Glomerular visceral epithelial cell (primary cell): Measurements from ENCODE around the gene MTREX.
A peak's percentile ranks its signal among the peaks of the same experiment; 100 is the strongest.

ENCODE experiments used
- DNase-seq: peaks from one replicate; pipeline ENCODE4 v3.0.0-alpha.2; 2016; ENCODE audit errors: extremely low spot score

The MTREX gene

DNA sequence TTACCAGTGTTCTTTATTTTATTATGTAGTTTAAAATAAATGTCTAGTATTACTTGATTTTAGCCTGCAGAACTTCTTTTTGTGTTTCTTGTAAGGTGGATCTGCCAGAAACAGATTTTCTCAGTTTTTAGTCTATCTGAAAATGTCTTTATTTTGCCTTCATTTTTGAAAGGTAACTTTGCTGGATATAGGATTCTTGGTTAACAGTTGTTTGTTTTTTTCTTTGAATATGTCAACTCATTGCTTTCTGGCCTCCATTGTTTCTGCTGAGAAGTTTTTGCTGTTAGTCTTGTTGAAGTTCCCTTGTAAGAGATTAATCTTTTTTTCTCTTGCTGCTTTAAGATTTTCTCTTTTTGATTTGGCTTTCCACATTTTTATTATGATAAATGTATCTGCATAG lies 75.5 kb downstream of the MTREX start:
- DNase-seq = no peak

DNA sequence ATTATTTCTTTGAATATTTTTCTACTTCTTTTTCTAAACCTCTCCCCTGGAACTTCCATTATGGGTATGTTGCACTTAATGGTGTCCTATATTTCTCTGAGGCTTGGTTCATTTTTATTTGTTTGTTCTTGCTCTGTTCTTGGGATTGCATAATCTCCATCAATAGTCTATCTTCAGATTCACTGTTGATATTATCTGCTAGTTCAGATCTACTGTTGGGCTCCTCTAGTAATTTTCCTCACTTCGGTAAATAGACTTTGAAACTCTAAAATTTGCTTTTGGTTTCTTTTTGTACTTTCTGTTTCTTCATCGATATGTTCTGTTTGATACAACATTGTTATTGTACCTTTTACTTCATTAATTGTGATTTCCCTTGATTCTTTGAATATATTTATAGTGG lies 76.3 kb downstream of the MTREX start:
- no peak for DNase-seq

DNA sequence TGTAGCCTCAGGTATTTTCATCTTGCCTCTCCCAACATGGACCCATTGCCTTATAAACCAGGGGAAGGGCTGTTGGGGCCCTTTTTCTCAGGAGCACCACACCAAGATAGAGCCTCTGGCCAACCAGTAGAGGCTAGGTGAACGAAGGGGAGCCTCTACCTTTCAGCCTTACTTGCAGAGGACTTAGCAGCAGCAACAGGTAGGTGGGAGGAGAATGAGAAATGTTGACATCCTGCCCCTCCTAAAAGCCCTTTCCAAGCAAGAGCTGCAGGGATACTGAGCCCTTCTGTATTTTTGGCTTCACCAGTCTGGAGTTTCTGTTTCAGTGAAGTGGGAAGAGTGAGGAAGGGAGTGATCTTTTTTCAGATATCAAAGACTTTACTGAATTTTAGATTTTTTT lies 77.4 kb downstream of the MTREX start:
- DNase-seq = no peak

DNA sequence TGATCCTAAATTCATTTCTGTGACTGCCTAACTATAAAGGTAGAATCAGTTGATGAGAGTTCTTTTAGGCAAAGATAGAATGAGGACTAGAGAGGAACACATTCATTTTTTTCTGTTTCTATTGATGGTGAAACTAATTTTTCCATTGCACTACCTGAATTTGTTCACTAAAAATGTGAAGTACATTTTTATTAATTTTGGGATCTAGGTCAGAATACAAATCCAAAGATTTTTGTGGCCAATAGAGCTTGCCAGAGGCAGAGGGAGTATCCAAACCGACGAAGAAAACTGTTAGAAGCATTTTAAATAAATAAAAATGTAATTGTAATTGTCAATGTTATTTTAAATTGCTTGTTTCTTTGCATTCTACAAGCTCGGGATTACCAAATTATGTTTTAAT lies 78.1 kb downstream of the MTREX start:
- DNase-seq = no peak

DNA sequence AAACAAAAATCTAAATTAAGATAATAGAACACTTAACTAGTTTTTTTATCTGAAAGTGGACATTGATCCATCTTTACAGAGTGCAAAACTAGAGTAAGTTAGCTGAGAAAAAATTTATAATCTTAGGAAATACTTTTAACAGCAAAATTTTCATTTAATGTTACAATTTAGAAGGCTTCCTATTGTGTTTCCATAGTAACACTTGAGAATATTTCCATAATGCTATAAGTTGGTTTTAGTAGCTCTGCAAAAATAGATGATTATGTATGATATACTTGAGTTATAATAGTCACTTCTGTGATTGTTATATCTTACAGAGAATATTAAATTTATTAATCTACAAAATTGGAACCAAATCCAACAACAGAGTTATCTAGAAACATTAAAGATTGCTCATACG lies 78.6 kb downstream of the MTREX start:
- no peak for DNase-seq

DNA sequence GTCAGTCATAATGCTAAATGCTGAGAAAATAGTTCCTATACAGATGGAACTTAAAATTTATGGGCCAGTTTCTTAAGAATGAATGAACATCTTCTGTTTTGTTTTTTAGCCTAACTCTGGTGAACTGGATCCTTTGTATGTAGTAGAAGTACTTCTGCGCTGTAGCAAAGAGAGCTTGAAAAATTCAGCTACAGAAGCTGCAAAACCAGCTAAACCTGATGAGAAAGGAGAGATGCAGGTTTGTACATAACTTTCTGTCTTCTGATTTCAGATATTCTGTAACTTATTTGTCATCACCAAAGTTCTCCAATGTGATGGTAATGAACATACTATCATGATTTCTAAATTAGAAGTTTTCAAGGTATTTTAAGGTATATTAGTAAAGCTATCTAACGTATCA lies 80.1 kb downstream of the MTREX start:
- DNase-seq = no peak

DNA sequence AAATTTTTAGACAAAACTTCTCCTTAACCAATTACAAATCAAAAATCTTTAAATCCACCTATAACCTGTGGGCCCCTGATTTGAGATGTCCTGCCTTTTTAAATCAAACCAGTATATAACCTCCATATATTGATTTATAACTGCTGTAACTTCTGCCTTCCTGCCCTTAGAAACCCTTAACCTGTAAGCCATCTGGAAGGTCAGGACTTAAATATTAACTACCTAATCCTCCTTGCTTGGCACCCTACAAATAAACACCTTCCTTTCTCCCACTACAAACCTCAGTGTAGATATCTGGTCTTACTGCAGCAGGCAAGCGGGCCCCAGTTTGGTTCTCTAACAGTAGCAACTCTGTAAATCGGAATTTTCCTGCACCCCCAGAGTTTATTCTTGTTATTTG lies 83.9 kb downstream of the MTREX start:
- DNase-seq = no peak

DNA sequence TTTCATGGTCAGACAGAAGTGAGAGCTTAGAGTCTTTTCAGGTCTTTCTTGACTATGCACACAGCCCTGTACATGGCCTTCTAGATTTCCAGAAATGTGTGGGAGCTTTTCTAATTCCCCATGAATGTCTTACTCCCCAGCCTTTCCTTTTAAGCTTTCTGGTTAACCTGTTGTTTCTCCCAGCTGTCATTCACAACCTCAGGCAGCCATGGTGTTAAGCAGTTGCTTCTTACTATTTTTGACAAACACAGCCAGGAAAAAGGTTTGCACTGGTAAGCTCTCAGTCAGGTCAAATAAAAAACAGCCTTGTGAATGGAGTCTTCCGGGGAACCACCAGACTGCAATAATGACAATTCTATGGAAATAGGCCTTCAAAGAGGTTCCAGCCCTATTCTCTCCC lies 84.9 kb downstream of the MTREX start:
- DNase-seq = no peak

DNA sequence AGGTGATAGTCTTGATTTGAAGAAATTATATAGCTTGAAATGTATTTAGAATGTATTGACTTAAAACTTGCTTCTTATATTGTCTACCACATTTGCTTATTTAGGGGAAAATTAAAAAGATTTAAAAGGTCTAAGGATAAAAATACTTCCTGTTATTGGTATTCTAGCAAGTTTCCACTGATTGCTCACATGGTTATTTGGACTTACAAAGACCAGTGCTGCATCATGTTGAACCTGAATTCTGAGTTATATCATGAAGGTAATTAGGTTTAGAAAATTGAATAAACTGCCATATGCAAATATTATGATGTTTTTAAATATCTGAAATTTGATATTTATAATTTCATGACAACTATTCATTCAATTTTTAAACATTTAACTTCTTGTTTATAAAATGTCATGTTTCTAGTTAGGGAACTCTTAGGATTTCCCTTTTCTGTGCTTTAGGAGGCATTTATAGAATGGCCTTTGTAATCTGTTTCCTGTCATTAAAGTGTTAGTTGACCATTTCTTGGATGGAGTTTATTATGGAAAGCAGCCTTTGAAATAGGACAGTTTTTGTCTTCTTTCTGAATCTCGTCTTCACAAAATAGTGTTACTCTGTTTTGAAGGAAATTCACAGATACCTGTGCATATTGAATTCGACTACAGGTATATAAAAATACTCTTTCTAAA lies 85.8 kb downstream of the MTREX start:
- no peak for DNase-seq

DNA sequence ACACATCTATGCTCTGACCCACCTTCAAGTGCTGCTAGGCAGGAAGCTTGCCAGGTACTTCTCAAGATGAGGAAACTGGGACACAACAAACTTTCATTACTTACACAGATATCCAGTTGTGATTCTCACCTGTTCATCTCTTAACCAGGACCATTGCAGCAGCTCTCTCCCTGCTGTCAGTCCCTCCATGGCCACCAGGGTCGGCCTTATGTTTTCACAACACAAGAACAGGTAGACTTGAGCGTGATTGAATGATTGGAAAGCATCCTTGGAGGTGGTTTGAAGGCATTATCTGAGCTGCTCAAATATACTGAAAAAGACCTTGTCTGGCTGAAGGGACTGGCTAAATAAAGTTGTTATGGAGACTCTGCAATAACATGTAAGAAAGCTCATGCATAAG lies 94.4 kb downstream of the MTREX start:
- DNase-seq = no peak

DNA sequence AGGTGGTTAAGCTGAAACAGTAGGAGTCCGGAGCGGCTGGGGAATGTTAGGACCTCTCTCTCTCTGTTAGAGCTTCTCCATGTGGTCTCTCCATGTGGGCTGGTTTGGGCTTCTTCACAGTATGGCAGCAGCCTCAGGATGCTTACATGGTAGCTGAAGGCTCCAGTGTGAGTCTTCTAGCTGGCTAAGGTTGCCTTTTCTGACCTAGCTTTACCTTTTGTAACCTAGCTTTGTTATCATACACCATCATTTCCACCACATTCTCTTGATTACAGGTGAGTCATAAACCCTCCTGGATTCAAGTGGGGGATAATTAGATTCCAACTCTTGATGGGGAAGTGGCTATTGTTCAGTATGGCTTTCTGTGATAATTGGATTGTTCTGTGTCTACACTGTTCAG lies 98.5 kb downstream of the MTREX start:
- no peak for DNase-seq

DNA sequence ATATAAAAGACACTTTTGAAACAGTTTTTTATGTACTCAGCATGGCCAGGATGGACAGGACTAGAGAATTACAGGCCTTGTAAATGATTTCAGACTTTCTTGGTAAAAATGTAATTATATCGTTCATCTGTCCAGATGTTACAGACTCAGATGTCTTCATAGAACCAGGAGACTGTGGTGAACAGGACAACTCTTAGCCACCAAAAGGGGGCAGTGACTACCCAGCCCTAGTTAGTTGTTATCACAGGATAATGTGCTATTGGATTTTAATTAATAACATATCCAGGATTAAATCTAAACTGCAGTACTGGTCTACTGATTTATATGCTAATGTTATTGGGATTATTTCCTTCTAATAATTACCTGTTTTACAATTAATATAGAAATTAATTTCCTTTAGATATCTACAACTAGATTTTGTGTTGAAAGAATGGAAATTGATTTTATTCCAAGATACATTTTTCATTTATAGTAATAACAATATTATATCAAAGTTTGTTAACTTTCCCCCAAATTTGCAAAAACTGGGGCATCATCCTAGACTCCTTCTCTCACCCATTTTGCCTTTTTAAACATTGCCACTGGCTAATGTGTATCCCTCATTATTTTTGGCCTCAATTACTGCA lies 99.4 kb downstream of the MTREX start:
- DNase-seq = peak; percentile 26

DNA sequence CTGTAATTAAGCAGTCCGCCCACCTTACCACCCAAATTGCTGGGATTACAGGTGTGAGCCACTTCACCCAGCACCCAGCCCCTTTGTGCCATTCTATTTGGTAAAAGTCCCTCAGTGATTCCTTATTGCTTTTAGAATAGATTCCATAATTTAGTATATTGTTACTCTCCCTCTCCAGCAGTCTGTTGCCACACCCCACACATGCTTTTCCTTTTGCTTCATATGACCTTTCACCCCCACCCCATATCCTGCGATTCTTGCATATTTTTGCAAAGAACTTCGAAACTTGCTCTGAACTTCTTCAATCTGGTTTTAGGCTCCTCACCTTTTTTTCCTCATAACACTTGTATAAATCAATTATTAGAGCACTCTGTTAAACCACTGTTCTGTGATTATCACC lies 100.2 kb downstream of the MTREX start:
- DNase-seq = no peak

DNA sequence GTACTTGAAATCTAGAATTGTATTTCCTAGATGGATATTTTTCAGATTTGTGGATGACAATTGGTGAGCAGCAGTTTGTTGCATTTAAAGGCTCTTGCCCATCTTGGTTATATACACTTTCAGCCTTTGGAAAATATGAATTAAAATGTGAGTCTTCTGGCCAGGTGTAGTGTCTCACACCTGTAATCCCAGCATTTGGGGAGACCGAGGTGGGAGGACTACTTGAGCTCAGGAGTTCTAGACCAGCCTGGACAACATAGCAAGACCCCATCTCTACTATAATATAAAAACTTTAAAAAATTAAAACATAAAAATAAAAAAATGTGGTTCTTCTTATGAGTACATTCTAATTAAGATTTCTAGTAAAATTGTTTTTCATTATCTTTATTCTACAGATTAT lies 102.0 kb downstream of the MTREX start:
- DNase-seq = no peak

DNA sequence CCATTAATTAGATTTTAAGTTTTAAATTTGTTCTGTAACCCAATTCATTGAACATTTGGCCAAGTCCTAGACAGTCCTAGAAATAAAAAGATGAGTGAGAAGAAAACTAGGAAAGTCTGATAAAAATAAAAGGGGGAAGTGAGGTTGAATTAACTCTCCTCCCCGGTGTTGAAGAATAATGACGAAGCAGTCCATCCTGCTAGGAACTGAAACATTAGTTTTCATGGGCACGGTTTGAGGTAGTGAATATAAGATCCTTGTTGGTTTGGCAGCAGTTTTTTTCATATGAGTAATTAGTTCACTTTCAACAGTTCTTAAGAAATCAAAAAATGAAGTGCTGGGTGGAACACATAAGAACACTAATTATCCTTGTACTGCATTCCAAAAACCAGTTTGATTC lies 103.1 kb downstream of the MTREX start:
- DNase-seq = no peak

DNA sequence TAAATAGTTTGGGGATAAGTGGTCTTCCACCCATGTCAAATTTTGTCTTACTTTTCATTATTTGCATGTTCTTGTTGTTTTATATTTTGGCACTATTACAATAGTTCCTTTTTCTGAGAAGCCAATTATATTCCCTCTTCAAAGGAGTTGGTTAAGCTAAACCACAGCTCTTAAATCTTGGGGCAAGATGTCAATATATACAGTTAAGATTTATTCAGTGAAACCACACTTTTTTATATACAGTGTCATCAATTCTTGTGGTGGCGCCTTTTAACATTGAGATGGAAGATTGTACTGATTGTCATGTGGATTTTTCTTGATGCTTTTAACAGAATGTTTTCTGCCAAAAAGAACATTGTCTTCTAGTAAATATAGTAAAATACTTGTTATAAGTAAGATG lies 104.1 kb downstream of the MTREX start:
- no peak for DNase-seq

DNA sequence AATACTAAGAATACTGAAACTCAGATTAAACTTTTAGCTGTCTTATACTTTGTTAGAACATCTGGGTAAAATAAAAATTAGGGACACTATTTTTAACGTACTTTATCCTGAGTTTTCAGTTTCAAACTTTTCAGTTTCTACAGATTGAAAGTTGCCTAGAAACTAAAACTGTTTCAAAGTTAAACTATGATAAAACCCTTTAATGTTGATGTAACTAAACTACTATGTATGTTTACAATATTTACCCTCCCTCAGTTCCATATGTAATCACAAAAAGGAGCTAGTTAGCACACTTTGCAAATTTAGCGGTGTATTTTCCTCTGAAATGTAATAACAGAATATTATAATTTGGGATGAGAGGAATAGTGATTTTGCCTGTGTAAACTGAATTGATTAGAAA lies 105.9 kb downstream of the MTREX start:
- no peak for DNase-seq

DNA sequence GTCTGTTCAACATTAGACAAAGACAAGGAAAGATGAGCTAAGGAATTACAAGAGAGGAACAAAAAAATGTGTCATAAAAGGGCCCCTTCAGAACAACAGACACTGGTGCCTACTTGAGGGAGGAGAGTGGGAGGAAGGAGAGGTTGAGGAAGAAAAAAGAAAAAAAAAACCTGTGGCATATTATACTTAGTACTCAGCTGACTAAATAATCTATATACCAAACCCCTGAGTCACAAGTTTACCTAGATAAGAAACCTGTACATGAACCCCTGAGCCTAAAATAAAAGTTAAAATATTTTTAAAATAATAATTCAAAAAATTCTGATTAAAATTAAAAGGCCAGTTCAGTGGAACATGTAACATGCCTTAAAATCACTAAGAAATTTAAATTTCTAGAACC lies 107.3 kb downstream of the MTREX start:
- no peak for DNase-seq

DNA sequence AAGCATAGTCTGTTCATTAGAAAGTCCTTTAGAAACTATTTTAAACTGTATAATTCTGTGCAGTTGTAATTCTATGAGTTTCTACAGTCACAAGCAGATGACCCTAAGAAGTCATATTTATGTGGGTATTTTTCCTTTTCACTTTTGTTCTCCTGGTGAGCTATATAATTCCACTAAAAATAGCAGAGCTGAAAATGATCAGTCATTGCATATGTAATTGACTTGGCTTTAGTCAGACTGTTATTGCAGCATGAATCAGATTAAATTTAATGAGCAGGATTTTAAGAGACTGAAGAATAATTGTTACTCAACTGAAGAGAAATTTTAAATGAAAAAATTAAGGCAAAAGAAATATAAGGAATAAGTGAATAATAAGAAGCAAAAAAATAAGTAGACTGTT lies 108.5 kb downstream of the MTREX start:
- DNase-seq = no peak

DNA sequence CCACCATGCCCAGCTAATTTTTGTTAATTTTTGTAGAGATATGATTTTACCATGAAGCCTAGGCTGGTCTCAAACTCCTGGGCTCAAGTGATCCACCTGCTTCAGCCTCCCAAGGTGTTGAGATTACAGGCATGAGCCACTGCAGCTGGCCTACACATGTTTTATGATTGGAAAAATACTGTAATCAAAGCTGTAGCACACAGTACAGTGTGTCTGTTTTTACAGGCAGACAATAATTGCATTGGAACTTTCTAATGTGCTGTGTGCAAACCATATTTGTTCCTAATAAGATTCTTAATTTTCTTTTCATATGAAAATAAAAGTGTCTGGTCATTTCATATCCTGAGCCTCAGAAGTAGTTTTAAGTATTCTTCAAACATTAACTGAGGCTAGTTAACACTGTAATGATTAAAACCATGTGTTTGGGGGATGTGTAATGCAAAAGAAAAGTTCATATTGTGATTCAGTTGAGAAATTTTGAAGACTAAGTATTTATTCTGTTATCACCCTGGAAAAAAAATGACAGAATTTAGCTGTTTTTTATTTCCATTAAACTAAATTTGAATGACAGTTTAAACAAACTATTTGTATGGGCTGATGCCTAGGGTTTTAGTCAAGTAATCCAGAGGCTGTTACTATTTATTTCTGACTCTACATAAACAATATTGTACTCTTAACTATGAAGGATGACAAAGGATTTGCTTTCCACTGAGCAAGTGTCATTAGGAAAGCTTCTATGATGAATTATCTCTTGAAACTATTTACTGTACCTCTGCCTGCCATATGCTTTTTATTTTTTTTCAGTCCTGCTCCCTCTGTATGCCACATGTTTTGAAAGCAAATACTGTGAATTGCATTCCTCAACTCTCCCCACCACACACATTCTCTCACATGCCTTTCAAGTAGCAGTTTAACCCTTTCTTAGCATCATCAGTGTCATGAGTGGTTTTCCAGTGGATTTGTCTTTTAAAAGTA lies 111.5 kb downstream of the MTREX start:
- DNase-seq = peak; percentile 16

DNA sequence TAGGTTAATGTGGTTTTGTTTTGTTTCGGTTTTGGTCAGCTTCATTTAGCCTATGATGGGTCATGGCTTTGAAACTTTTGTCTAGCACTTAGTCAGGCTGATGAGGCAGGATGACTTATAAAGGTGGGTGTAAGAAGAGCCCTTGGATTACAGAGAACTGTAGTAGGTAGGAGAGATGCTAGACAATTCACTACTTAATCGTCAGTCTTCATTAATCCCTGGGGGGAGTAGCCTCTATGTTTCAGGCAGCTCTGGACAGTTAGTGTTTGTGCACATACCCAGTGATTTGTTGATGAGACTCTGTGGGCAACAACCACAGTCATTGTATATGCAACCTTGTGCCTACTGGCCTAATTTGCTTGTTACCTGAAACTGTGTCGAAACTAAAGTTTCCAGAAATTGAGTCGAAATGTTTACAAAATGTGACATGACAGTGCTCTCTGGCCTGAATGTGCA lies 113.3 kb downstream of the MTREX start:
- DNase-seq = no peak

DNA sequence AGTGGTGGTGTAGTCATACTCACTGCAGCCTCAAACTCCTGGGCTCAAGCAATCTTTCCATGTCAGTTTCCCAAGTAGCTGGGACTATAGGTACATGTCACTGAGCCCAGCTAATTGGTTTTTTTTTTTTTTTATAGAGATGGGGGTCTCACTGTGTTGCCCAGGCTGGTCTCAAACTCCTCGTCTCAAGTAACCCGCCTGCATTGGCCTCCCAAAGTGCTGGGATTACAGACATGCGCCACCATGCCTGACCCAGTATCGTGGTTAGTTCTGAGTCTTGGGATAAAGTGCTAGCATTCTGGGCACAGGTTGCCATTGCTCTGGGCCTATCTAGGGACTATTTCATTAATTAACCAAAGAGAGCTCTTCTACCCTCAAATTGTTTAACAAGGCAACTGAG lies 118.7 kb downstream of the MTREX start:
- DNase-seq = no peak

DNA sequence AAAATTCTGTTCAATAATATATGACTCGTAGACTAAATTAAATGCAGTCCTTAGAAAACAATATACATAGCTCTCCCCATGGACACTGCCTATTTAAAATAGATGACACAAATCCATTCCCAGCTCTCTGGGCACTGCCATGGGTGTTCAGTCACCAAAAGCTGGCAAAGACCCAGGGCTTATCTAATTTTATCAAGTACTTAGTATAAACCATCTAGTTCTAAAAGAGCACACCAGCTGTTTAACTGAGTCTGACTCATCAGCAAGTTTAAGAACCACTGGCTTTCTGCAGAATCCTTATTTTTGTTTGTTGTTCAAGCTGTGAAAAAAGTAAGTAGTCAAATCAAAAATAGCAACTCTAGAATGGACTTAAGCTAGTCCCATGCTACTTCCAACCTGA lies 119.4 kb downstream of the MTREX start:
- DNase-seq = peak; percentile 15
